Measurements from ENCODE around the gene PRPF19.

DNA sequence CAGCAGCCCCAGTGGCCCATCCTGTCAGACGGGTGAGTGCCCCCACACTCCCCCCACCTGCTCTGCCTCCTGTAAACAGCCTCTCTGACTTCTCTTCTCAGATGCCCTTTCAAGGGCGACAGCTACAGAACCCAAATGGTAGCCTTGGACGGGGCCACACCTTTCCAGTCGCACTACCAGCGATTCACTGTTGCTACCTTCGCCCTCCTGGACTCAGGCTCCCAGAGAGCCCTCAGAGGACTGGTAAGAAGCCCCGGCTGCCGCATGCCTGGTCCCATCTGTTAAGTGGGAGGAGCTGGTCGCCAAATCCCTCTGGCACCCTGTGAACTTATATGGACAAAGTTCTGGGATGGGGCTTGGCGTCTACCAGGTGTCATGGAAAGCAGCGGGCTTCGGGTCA lies 32.9 kb downstream of the PRPF19 start:
- TF ChIP-seq ELF2 (CRISPR knock-in tag; IDR thresholded peaks at IDR 0.05): no peak
- no peak for TF ChIP-seq PTBP1 (IDR thresholded peaks at IDR 0.05; ENCODE audit: low read depth, low read length)
- TF ChIP-seq, protein P1, sequence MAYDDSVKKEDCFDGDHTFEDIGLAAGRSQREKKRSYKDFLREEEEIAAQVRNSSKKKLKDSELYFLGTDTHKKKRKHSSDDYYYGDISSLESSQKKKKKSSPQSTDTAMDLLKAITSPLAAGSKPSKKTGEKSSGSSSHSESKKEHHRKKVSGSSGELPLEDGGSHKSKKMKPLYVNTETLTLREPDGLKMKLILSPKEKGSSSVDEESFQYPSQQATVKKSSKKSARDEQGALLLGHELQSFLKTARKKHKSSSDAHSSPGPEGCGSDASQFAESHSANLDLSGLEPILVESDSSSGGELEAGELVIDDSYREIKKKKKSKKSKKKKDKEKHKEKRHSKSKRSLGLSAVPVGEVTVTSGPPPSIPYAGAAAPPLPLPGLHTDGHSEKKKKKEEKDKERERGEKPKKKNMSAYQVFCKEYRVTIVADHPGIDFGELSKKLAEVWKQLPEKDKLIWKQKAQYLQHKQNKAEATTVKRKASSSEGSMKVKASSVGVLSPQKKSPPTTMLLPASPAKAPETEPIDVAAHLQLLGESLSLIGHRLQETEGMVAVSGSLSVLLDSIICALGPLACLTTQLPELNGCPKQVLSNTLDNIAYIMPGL (CRISPR knock-in tag; IDR thresholded peaks at IDR 0.05): no peak
- TF ChIP-seq FOXK2 (conservative IDR thresholded peaks at IDR 0.05 in 1 of 2, IDR thresholded peaks at IDR 0.05 in 1 of 2; ENCODE audit: low read depth in 2 of 2): no peak
- TF ChIP-seq TAF1 (IDR thresholded peaks at IDR 0.05; ENCODE audit: control insufficient read depth, extremely low read depth, insufficient read depth, low read length, severe bottlenecking): no peak
- TF ChIP-seq POLR2A (conservative IDR thresholded peaks at IDR 0.05): no peak
- no peak for TF ChIP-seq SMC3 (conservative IDR thresholded peaks at IDR 0.05; ENCODE audit: insufficient read depth, low read depth, low read length)
- no peak for TF ChIP-seq NRF1 (conservative IDR thresholded peaks at IDR 0.05 in 1 of 2, IDR thresholded peaks at IDR 0.05 in 1 of 2)
- no peak for TF ChIP-seq MED1 (CRISPR knock-in tag; IDR thresholded peaks at IDR 0.05; ENCODE audit: borderline replicate concordance)
- no peak for TF ChIP-seq ZNF184 (CRISPR knock-in tag; IDR thresholded peaks at IDR 0.05)
- no peak for TF ChIP-seq SAFB (IDR thresholded peaks at IDR 0.05; ENCODE audit: borderline replicate concordance, low read depth, low read length)
- TF ChIP-seq, protein P2, sequence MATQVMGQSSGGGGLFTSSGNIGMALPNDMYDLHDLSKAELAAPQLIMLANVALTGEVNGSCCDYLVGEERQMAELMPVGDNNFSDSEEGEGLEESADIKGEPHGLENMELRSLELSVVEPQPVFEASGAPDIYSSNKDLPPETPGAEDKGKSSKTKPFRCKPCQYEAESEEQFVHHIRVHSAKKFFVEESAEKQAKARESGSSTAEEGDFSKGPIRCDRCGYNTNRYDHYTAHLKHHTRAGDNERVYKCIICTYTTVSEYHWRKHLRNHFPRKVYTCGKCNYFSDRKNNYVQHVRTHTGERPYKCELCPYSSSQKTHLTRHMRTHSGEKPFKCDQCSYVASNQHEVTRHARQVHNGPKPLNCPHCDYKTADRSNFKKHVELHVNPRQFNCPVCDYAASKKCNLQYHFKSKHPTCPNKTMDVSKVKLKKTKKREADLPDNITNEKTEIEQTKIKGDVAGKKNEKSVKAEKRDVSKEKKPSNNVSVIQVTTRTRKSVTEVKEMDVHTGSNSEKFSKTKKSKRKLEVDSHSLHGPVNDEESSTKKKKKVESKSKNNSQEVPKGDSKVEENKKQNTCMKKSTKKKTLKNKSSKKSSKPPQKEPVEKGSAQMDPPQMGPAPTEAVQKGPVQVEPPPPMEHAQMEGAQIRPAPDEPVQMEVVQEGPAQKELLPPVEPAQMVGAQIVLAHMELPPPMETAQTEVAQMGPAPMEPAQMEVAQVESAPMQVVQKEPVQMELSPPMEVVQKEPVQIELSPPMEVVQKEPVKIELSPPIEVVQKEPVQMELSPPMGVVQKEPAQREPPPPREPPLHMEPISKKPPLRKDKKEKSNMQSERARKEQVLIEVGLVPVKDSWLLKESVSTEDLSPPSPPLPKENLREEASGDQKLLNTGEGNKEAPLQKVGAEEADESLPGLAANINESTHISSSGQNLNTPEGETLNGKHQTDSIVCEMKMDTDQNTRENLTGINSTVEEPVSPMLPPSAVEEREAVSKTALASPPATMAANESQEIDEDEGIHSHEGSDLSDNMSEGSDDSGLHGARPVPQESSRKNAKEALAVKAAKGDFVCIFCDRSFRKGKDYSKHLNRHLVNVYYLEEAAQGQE (IDR thresholded peaks at IDR 0.05; ENCODE audit: borderline replicate concordance): no peak
- TF ChIP-seq, protein P2 (CRISPR knock-in tag; IDR thresholded peaks at IDR 0.05; ENCODE audit: low read depth): no peak
- no peak for TF ChIP-seq KAT7 (CRISPR knock-in tag; IDR thresholded peaks at IDR 0.05; ENCODE audit: borderline replicate concordance)
- no peak for TF ChIP-seq BHLHE40 (IDR thresholded peaks at IDR 0.05; ENCODE audit: low read length)
